ENCODE data around the gene LAPTM5. TPM values are rescaled to one million over a fixed set of nuclear protein-coding genes. Genes with fewer than 3 reads are reported as not detected.

Gene LAPTM5
- total RNA-seq, 1 experiment from 2014 or later, result not detected

GRCh38 chr1:30698401-30698981 is 59.1 kb downstream of the LAPTM5 start:
- Histone ChIP-seq H3K4me1 (ENCODE audit: insufficient read depth, low read length, poor library complexity, severe bottlenecking) (no peaks in the 10 kb centered on the region), H3K27ac (ENCODE audit: low read depth, low read length, poor library complexity, severe bottlenecking) (no peak overlapping the region), H3K27me3 (replicated peaks; ENCODE audit: insufficient read depth, low read depth, low read length, poor library complexity) (no peaks in the 10 kb centered on the region), H3K36me3 (ENCODE audit: insufficient read depth, low read length, poor library complexity, severe bottlenecking) (no peaks in the 10 kb centered on the region), H3K4me3 (ENCODE audit: low read depth, low read length, poor library complexity, severe bottlenecking) (no peak overlapping the region), H3K9me3 (ENCODE audit: low read depth, low read length, poor library complexity, severe bottlenecking) (no peaks in the 10 kb centered on the region)
- intact Hi-C loops (cut with micrococcal nuclease; ENCODE audit: unreplicated experiment), result no loop called here
- ChIA-PET POLR2A (ENCODE audit: low non-redundant PET) (no interaction called here), CTCF (no interaction called here)
- BruUV-seq (replicated peaks), result no TSS peak
- no peak for DNase-seq (ENCODE audit: low spot score)
- TF ChIP-seq CTCF (conservative IDR thresholded peaks at IDR 0.05; ENCODE audit: low read depth, low read length) (no peak), EZH2 (IDR thresholded peaks at IDR 0.05; ENCODE audit: borderline replicate concordance, low read depth, low read length, poor library complexity, severe bottlenecking) (no peak)

- Histone ChIP-seq H3K4me1 (ENCODE audit: insufficient read depth, low read length, poor library complexity, severe bottlenecking) (no peaks in the 10 kb centered on the region), H3K9me3 (ENCODE audit: low read depth, low read length, poor library complexity, severe bottlenecking) (no peaks in the 10 kb centered on the region), H3K27ac (ENCODE audit: low read depth, low read length, poor library complexity, severe bottlenecking) (no peak overlapping the region), H3K4me3 (ENCODE audit: low read depth, low read length, poor library complexity, severe bottlenecking) (no peak overlapping the region), H3K27me3 (replicated peaks; ENCODE audit: insufficient read depth, low read depth, low read length, poor library complexity) (no peaks in the 10 kb centered on the region), H3K36me3 (ENCODE audit: insufficient read depth, low read length, poor library complexity, severe bottlenecking) (no peaks in the 10 kb centered on the region)
- no TSS peak for BruUV-seq (replicated peaks)
- intact Hi-C loops (cut with micrococcal nuclease; ENCODE audit: unreplicated experiment), result no loop called here
- no peak for DNase-seq (ENCODE audit: low spot score)
- TF ChIP-seq EZH2 (IDR thresholded peaks at IDR 0.05; ENCODE audit: borderline replicate concordance, low read depth, low read length, poor library complexity, severe bottlenecking), result no peak
- no peak for TF ChIP-seq CTCF (conservative IDR thresholded peaks at IDR 0.05; ENCODE audit: low read depth, low read length)
- ChIA-PET POLR2A (ENCODE audit: low non-redundant PET) (no interaction called here), CTCF (interaction anchor here (1.3 kb wide), 1 partner anchor 10 kb away, joined by 4 read pairs; no protein-coding TSS in a partner anchor)
Observed at GRCh38 chr1:30697571-30698376, 59.8 kb downstream of the LAPTM5 start.

GRCh38 chr1:30696831-30697230 is 60.7 kb downstream of the LAPTM5 start:
- no peak overlapping the region for H3K27ac ChIP-seq (ENCODE audit: low read depth, low read length, poor library complexity, severe bottlenecking)
- H3K4me3 ChIP-seq (ENCODE audit: low read depth, low read length, poor library complexity, severe bottlenecking), result no peak overlapping the region
- no TSS peak for BruUV-seq (replicated peaks)
- H3K9me3 ChIP-seq (ENCODE audit: low read depth, low read length, poor library complexity, severe bottlenecking), result no peaks in the 10 kb centered on the region
- no peaks in the 10 kb centered on the region for H3K4me1 ChIP-seq (ENCODE audit: insufficient read depth, low read length, poor library complexity, severe bottlenecking)
- ChIA-PET POLR2A (ENCODE audit: low non-redundant PET) (no interaction called here), CTCF (interaction anchor here (1.3 kb wide), 1 partner anchor 11 kb away, joined by 4 read pairs; no protein-coding TSS in a partner anchor)
- no peaks in the 10 kb centered on the region for H3K27me3 ChIP-seq (replicated peaks; ENCODE audit: insufficient read depth, low read depth, low read length, poor library complexity)
- no peak for DNase-seq (ENCODE audit: low spot score)
- TF ChIP-seq EZH2 (IDR thresholded peaks at IDR 0.05; ENCODE audit: borderline replicate concordance, low read depth, low read length, poor library complexity, severe bottlenecking), result no peak
- TF ChIP-seq CTCF (conservative IDR thresholded peaks at IDR 0.05; ENCODE audit: low read depth, low read length), result no peak
- H3K36me3 ChIP-seq (ENCODE audit: insufficient read depth, low read length, poor library complexity, severe bottlenecking), result no peaks in the 10 kb centered on the region
- intact Hi-C loops (cut with micrococcal nuclease; ENCODE audit: unreplicated experiment), result no loop called here

All from A673 (cell line).